HCEC 1CT (cell line): ENCODE measurements around the gene FLNB.

ENCODE experiments used
- DNase-seq: peaks from one replicate; pipeline ENCODE4 v3.0.0-alpha.2; 2017

FLNB gene

GRCh38 chr3:58148049-58148448 lies 139.8 kb downstream of the FLNB start:
- DNase-seq: no peak

GRCh38 chr3:58150130-58150809 lies 142.0 kb downstream of the FLNB start:
- no peak for DNase-seq

GRCh38 chr3:58150810-58151199 lies 142.6 kb downstream of the FLNB start:
- no peak for DNase-seq

- no peak for DNase-seq
These were observed 143.4 kb downstream of the FLNB start for GRCh38 chr3:58151637-58152036.

- no peak for DNase-seq
These were observed 144.2 kb downstream of the FLNB start for GRCh38 chr3:58152225-58153015.

- DNase-seq: no peak
These were observed 145.1 kb downstream of the FLNB start for GRCh38 chr3:58153371-58153770.

- DNase-seq: no peak
These were observed 146.6 kb downstream of the FLNB start for GRCh38 chr3:58154626-58155449.

GRCh38 chr3:58155838-58156237 lies 147.6 kb downstream of the FLNB start:
- DNase-seq: no peak

- no peak for DNase-seq
These were observed 149.5 kb downstream of the FLNB start for GRCh38 chr3:58157700-58158099.

- DNase-seq: no peak
These were observed 150.4 kb downstream of the FLNB start for GRCh38 chr3:58158442-58159153.

GRCh38 chr3:58160399-58160798 lies 152.2 kb downstream of the FLNB start:
- no peak for DNase-seq

GRCh38 chr3:58161435-58162398 lies 153.5 kb downstream of the FLNB start:
- peak; percentile 93 for DNase-seq

GRCh38 chr3:58163234-58163633 lies 155.0 kb downstream of the FLNB start:
- no peak for DNase-seq

GRCh38 chr3:58164199-58164879 lies 156.1 kb downstream of the FLNB start:
- no peak for DNase-seq

- no peak for DNase-seq
These were observed 156.9 kb downstream of the FLNB start for GRCh38 chr3:58164906-58165821.

GRCh38 chr3:58167431-58168351 lies 159.5 kb downstream of the FLNB start:
- DNase-seq: peak; percentile 66

GRCh38 chr3:58168498-58168897 lies 160.3 kb downstream of the FLNB start:
- DNase-seq: no peak

- DNase-seq: no peak
These were observed 161.1 kb downstream of the FLNB start for GRCh38 chr3:58169371-58169770.

- DNase-seq: no peak
These were observed 162.2 kb downstream of the FLNB start for GRCh38 chr3:58170376-58170775.
